LNCAP (cell line): ENCODE data around the gene FN1.

Experiments
- TF ChIP-seq, protein P1 (sequence below): fragments of 450-650 bp; IDR thresholded peaks from 2 replicates; pipeline ENCODE4 v1.5.1; 2017; ENCODE audit warnings: mild to moderate bottlenecking

FN1 gene

GRCh38 chr2:215379948-215380347 is 55.9 kb downstream of the FN1 start:
- TF ChIP-seq, protein P1, sequence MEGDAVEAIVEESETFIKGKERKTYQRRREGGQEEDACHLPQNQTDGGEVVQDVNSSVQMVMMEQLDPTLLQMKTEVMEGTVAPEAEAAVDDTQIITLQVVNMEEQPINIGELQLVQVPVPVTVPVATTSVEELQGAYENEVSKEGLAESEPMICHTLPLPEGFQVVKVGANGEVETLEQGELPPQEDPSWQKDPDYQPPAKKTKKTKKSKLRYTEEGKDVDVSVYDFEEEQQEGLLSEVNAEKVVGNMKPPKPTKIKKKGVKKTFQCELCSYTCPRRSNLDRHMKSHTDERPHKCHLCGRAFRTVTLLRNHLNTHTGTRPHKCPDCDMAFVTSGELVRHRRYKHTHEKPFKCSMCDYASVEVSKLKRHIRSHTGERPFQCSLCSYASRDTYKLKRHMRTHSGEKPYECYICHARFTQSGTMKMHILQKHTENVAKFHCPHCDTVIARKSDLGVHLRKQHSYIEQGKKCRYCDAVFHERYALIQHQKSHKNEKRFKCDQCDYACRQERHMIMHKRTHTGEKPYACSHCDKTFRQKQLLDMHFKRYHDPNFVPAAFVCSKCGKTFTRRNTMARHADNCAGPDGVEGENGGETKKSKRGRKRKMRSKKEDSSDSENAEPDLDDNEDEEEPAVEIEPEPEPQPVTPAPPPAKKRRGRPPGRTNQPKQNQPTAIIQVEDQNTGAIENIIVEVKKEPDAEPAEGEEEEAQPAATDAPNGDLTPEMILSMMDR, result no peak

GRCh38 chr2:215379039-215379438 is 56.8 kb downstream of the FN1 start:
- TF ChIP-seq, protein P1, result no peak

- TF ChIP-seq, protein P1, result no peak
Observed at GRCh38 chr2:215378045-215378444, 57.8 kb downstream of the FN1 start.

- TF ChIP-seq, protein P1, result no peak
Observed at GRCh38 chr2:215377283-215377682, 58.6 kb downstream of the FN1 start.

GRCh38 chr2:215376103-215376780 is 59.6 kb downstream of the FN1 start:
- TF ChIP-seq, protein P1, result no peak

GRCh38 chr2:215375467-215375830 is 60.4 kb downstream of the FN1 start:
- TF ChIP-seq, protein P1, result no peak

DNA sequence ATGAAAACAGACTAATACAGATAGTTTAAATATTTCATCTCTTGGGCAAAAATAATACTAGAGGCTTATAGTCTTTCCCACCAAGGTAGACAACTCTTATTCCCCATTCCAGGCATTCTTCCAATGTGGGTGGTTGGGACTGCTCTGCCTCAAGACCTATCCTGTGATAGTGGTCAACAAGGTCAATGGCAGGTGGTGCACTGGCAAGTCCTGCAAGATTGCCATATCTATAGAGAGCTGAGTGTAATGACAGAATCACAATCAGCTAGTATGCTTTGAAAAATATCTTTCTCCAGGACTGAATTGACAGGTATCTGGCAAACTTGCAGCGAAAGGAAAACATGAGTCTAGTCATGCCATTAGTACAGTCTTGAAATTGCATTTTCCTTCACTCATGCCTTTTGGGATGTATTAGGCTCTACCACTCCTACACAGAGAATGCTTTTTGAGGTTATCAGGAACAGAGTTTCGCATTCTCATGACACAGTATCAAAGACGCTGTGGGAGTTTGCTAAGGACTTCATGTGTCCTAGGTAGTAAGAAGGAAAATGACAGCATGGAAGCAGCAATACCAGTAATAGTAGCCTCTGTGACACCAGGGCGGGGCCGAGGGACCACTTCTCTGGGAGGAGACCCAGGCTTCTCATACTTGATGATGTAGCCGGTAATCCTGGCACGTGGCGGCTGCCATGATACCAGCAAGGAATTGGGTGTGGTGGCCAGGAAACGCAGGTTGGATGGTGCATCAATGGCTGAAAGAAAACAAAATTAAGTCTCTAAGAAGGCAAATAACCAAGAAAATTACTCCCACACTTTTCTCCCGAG is 61.0 kb downstream of the FN1 start:
- TF ChIP-seq, protein P1, result no peak
